Karpas-422 (cell line): ENCODE measurements around the gene WNT7B. TPM values are rescaled to one million over a fixed set of nuclear protein-coding genes. Genes with fewer than 3 reads are reported as not detected.

Source experiments
- DNase-seq: peaks from one replicate; pipeline ENCODE4 v3.0.0-alpha.2; 2015
- H2AFZ ChIP-seq: fragments of 200-600 bp; sonication (generic); 2 replicates; pipeline ENCODE4 v1.6.1; 2014; ENCODE audit warnings: antibody characterized with exemption, low read length, mixed read lengths
- H3K27ac ChIP-seq: fragments of 200-600 bp; sonication (generic); 2 replicates; pipeline ENCODE4 v1.5.1; 2014; ENCODE audit warnings: mild to moderate bottlenecking, low read length, moderate library complexity
- H3K27me3 ChIP-seq: fragments of 200-600 bp; sonication (generic); 2 replicates; pipeline ENCODE4 v1.6.1; 2014; ENCODE audit warnings: low read length, mixed read lengths
- H3K36me3 ChIP-seq: fragments of 200-600 bp; sonication (generic); 2 replicates; pipeline ENCODE4 v1.6.1; 2014; ENCODE audit warnings: low read length, mixed read lengths; ENCODE audit not compliant: insufficient read depth
- H3K4me1 ChIP-seq: fragments of 200-600 bp; sonication (generic); 2 replicates; pipeline ENCODE4 v1.6.1; 2014; ENCODE audit warnings: mild to moderate bottlenecking, low read length, mixed read lengths
- H3K4me2 ChIP-seq: fragments of 200-600 bp; sonication (generic); 2 replicates; pipeline ENCODE4 v1.6.1; 2014; ENCODE audit warnings: low read length, low read depth, mild to moderate bottlenecking; ENCODE audit not compliant: poor library complexity, severe bottlenecking
- H3K4me3 ChIP-seq: fragments of 200-600 bp; sonication (generic); 2 replicates; pipeline ENCODE4 v1.5.1; 2014; ENCODE audit warnings: mild to moderate bottlenecking, antibody characterized with exemption, low read length, mixed read lengths
- H3K79me2 ChIP-seq: fragments of 200-600 bp; sonication (generic); 2 replicates; pipeline ENCODE4 v1.6.1; 2014; ENCODE audit warnings: mild to moderate bottlenecking, low read length, mixed read lengths
- H3K9ac ChIP-seq: fragments of 200-600 bp; sonication (generic); 2 replicates; pipeline ENCODE4 v1.6.0; 2014; ENCODE audit warnings: low read length
- H3K9me2 ChIP-seq: fragments of 200-600 bp; sonication (generic), shearing (Covaris generic); replicated peaks from 2 replicates; pipeline ENCODE4 v1.6.0; 2014; ENCODE audit warnings: mild to moderate bottlenecking, low read length, moderate library complexity; ENCODE audit not compliant: insufficient read depth
- H3K9me3 ChIP-seq: fragments of 300-700, 200-600 bp; sonication (generic); 2 replicates; pipeline ENCODE4 v1.6.1; 2014; ENCODE audit warnings: low read length, mixed read lengths
- H4K20me1 ChIP-seq: fragments of 200-600 bp; sonication (generic); 2 replicates; pipeline ENCODE4 v1.6.1; 2014; ENCODE audit warnings: mild to moderate bottlenecking, antibody characterized with exemption, low read length, low read depth; ENCODE audit not compliant: insufficient read depth
- total RNA-seq: library from RNA; depleted of rRNA; stranded (reverse); fragments of >200 nt; shearing (Covaris generic); gene quantifications from 2 replicates; pipeline ENCODE4 v1.2.3, GENCODE V29; 2014; ENCODE audit warnings: low replicate concordance; rRNA removed

Gene WNT7B
- total RNA-seq, 1 experiment from 2014 or later, result not detected

GRCh38 chr22:45876136-45877035 lies 100.6 kb downstream of the WNT7B start:
- Histone ChIP-seq H3K27me3 (no peaks in the 10 kb centered on the region), H3K9me2 (no peaks in the 10 kb centered on the region), H3K36me3 (no peaks in the 10 kb centered on the region), H4K20me1 (no peaks in the 10 kb centered on the region), H3K9me3 (no peaks in the 10 kb centered on the region), H3K79me2 (no peaks in the 10 kb centered on the region), H3K4me2 (no peak overlapping the region), H3K4me3 (no peak overlapping the region), H2AFZ (no peak overlapping the region), H3K4me1 (peaks cover 5% of the 10 kb centered on the region; the same call in 1 of the 2 replicates), H3K27ac (no peak overlapping the region), H3K9ac (no peak overlapping the region)
- DNase-seq, result no peak

GRCh38 chr22:45872659-45873263 lies 104.2 kb downstream of the WNT7B start:
- H2AFZ ChIP-seq, result no peak overlapping the region
- H3K27me3 ChIP-seq, result no peaks in the 10 kb centered on the region
- H3K36me3 ChIP-seq, result no peaks in the 10 kb centered on the region
- H3K9me3 ChIP-seq, result no peaks in the 10 kb centered on the region
- no peak overlapping the region for H3K4me3 ChIP-seq
- H3K9me2 ChIP-seq, result no peaks in the 10 kb centered on the region
- H4K20me1 ChIP-seq, result no peaks in the 10 kb centered on the region
- H3K79me2 ChIP-seq, result no peaks in the 10 kb centered on the region
- no peak overlapping the region for H3K9ac ChIP-seq
- no peak overlapping the region for H3K27ac ChIP-seq
- no peak overlapping the region for H3K4me2 ChIP-seq
- peaks cover 5% of the 10 kb centered on the region; the same call in 1 of the 2 replicates for H3K4me1 ChIP-seq
- no peak for DNase-seq

- H3K36me3 ChIP-seq, result no peaks in the 10 kb centered on the region
- no peaks in the 10 kb centered on the region for H3K9me3 ChIP-seq
- H3K9ac ChIP-seq, result no peak overlapping the region
- H3K27ac ChIP-seq, result no peak overlapping the region
- H4K20me1 ChIP-seq, result no peaks in the 10 kb centered on the region
- no peak overlapping the region for H2AFZ ChIP-seq
- no peak for DNase-seq
- no peak overlapping the region for H3K4me3 ChIP-seq
- H3K9me2 ChIP-seq, result no peaks in the 10 kb centered on the region
- no peaks in the 10 kb centered on the region for H3K27me3 ChIP-seq
- no peak overlapping the region for H3K4me2 ChIP-seq
- H3K4me1 ChIP-seq, result no peaks in the 10 kb centered on the region
- H3K79me2 ChIP-seq, result no peaks in the 10 kb centered on the region
These were observed 105.2 kb downstream of the WNT7B start for GRCh38 chr22:45871721-45872120.

Other genes with a start within 250 kb of the WNT7B start
- gene PPARA, start 173.4 kb upstream of the WNT7B start, total RNA-seq, result 18.3 and 23.5 TPM in 2 replicates